Pulmonary artery endothelial cell (primary cell): ENCODE results near the gene TSPAN19. TPM values are rescaled to one million over a fixed set of nuclear protein-coding genes. Genes with fewer than 3 reads are reported as not detected.
A peak's percentile ranks its signal among the peaks of the same experiment; 100 is the strongest.
"Not testable (repeated sequence)": the region's sequence is repeated elsewhere in the genome, so short reads cannot be mapped to it uniquely, and the experiment has no call there.

Experiments used
- DNase-seq: peaks from one replicate; pipeline ENCODE4 v3.0.0-alpha.2; 2011; ENCODE audit warnings: low read depth, low spot score
- total RNA-seq: library from RNA; depleted of rRNA; stranded (reverse); fragments of >200 nt; gene quantifications from 2 replicates; pipeline ENCODE4 v1.2.3, GENCODE V29; 2014

TSPAN19 gene
- total RNA-seq: 0.07 and 0.14 TPM in 2 replicates

DNA sequence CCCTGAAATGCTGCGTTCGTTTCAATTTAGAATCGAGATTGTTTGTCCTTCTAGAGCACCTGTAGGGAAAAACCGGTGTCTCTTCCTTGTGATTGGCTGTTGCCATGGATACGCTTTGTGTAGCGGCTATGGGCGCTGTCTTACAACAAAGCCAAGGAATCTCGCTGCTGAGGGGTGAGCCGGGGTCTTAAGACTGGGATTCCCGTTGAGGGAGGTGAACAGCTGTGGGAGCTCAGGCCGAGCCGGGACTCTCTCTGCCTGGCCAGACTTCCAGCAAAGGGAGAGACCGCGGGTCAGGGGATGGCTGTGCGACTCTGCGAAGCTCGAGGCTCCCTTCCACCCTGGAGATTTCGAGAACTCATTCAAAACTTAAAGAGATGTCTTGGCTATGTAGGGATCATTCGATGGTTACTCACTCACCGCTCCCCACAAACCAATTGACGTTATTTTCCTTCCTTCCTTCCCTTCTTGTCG, at the start of gene TSPAN19, which contains the start of gene LRRIQ1:
TSPAN19 (minus strand) TSS at position 44 of the 474 bp plus-strand sequence. CDS start 6,331 bp downstream, outside the sequence.
LRRIQ1 (plus strand) TSS at position 118 of the 474 bp plus-strand sequence. CDS start 1,826 bp downstream, outside the sequence.
- peak; percentile 44 for DNase-seq

DNA sequence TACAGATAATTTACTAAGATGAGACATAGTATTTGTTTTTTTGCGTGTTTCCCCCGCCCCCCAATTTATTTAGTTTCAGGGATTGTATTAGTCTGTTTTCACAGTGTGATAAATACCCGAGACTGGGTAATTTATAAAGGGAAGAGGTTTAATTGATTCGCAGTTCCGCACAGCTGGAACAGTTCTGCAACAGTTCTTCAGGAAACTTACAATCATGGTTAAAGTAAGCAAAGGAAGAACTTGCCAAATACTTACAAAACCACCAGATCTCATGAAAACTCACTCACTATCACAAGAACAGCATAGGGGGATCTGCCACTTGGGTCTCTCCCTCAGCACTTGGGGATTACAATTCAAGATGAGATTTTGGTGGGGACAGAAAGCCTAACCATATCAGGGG, 49.0 kb upstream of the TSPAN19 start:
- DNase-seq: no peak

DNA sequence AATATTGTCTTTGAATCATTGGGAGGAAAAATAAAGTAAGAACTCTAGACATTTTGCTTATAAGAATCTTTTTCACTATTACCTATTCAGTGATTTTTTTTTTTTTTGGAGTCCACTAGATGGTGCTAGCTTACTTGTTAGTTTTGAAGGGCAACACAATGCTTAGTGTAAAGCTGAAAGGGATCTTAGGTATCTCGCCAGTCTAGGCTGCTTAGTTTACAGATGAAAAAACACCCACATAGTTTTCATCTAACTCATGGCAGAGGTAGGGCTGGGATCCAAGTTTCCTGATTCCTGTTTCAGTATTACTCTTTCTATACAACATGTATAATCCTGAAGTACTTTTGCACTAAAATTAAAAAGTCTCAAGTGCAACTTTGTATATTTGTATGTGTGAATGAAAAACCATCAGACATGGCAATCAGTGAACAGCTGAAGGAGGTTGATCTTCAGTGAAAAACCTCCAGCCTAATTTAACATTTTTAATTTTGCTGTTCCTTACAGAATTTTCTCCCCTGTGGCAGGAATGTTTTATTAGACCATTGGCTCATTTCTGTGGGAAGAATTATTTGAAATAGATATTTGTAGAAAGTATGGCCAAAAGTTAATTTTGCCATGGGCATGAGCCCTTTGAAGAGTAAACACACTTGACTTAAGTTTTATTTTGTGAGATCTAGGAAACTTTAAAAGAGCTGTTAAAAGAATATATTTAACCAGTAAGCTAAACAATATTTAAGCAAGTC, 40.8 kb upstream of the TSPAN19 start:
- peak; percentile 55 for DNase-seq

DNA sequence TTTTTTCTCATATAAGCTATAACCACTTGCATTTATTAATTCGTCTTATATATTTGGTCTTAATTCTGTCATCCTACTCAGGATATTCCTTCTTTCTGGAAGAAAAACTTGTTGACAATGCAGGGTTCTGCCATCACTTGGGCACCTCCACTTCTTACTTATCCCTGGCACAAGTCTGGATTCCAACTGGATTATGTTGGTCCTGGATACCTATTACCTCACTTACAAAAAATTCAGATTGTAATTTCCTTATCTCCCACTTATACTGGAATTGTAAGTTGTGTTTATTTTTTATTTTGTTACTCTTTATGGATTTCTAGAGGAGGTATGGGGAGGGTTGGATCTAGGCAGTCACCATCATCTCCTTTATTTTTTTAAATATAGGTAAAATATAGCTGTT, 36.7 kb upstream of the TSPAN19 start:
- no peak for DNase-seq

DNA sequence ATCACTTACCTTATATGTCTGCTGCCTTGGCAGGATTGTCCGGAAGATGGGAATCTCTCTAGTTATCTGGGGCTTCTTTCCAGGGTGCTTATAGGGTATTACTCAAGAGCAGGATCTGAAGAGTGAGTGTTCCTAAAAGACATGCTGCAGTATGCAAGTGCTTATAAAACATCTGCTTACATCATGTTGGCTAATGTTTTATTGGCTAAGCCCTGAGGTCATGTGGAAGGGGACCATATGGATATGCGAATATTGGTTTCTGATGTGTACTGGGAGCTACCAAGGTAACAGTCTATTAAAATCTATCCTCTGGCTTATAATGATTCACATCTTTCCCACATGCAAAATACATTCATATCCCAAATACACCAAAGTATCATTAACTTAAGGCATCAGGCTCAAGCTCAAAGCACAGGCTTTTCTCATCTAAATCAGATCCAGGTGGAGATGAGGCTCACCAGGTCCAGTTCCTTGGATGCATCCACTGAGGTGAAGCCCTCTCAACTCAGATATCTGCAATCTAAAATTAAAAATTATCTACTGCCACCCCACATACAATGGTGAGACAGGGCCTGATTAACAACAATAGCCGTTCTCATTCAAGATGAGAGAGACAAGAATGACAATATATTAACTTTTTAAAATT, 29.9 kb upstream of the TSPAN19 start:
- DNase-seq: no peak

DNA sequence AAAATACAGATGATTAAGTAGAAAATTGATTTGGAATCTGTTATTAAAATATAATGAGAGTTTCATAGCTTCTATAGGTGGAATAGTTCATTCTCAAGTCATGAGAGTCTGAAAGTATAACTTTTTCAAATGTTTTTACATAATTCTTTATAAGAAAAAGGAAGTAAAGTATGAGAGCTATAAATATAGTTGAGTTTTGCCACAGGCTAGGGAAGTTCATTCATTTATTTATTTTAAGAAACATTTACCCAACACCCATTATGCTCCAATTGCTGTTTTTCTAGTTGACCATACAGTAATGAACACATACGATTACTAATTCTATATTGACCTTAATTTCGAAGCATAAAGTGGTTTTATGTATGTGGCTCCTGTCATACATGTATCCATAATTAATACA, 24.8 kb upstream of the TSPAN19 start:
- DNase-seq: no peak

DNA sequence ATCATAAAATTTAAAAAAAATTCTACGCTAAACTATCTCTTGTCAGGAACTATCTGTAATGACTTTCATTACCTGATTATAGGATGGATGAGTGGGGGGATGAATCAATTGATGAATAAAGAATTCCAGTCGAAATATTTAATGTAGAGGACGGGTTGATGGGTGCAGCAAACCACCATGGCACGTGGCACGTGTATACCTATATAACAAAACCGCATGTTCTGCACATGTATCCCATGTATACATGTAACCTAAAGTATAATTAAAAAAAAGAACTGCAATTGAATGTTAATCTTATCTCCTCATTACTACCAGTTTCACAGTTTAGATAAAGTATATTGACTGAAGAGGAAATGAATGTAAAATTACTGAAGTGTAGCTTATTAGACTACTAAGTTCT, 23.5 kb upstream of the TSPAN19 start:
- no peak for DNase-seq

DNA sequence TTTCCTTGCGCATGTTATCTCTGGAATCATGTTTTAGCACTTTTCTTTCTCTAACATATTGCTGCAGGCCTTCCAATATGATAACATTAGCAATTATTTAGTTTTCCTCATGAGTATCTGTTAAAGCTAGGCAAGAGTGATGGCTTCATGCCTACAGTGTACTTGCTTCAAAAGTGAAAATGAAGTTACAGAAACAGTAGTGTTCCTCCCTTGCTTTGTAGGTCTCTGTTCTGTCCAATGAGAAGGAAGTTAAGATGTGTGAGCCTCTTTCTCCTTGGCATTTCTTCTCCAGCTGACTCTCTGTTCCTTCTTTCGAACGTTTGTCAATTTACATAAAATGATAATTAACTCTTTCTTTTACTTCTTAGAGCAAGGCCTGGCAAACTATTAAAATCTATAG, 22.3 kb upstream of the TSPAN19 start:
- DNase-seq: no peak

DNA sequence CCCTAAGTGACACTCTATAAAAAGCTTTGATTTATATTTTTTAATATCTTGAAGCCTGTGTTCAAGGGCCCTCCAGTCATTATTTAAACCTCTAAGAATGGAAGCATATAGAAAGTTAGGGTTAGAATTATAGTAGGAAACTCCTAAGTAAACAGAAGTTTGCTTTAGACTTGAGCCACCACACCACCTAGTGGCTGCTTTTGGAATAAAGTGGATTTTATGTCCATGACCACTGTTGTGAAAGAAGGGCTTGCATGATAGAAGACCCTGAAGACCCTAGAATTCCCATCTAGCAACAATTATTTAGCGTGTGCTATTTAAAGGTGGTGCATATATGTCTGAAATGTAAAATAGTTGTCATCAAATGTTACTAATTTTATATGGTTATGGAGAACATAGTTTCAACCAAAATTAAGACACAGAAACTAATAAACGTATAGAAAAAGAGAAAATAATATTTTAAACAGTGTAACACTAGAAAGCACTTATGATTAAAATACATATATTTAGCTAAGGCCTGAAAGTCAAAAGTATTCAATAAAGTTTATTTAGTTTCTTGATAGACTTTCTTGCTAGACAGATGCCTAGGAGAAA, 21.4 kb upstream of the TSPAN19 start:
- peak; percentile 1 for DNase-seq

DNA sequence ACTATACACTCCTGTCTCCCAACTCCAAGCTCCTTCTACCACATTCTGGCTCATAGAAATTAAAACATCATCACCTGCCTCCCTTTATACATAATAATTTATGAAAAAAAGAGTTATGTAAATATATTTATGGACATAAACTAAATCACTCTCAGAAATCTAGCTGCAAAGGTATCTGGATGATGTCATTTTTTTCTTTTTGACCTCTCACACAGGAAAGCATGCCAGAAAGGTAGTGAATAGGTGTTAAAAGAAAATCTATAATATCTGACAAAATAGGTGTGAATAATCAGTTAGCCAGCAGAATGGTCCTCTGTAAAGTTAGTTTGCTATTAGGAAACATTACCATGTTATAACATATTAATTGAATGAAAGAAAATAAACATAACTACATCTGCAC, 7.8 kb upstream of the TSPAN19 start:
- DNase-seq: no peak

DNA sequence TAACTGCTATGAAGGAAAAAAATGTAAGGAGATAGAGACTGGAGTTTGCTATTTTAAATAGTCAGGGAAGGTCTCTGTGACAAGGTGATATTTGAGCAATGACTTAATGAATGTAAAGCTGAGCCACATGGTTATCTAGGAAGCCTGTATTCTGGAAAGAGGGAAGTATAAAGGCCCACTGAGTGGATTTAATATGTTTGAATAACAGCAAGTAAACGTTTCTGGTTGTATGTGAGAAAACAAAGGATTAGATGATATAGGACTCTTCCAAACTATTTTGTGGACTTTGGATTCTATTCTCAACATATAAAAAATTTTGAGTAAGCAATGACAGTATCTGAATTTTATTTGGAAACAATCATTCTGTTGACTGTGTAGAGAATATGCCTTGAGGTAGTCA, 5.3 kb upstream of the TSPAN19 start:
- DNase-seq: no peak

DNA sequence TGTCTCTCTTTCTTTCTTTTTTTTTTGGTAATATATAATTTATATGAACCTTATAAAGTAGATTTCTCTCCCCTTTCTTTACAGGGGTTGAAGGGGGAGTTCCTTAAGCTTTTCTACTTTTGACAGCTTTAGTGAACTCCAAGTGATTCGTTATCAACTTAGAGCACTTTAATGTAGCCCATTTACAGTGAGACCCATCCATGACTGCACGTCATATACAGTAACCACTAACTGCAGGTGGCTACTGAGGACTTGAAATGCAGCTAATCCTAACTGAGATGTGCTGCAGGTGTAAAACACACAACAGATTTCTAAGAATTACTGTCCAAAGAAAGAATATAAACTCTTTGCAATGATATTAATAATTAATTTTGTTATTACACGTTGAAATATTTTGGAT, 656 bp upstream of the TSPAN19 start:
- DNase-seq: no peak

DNA sequence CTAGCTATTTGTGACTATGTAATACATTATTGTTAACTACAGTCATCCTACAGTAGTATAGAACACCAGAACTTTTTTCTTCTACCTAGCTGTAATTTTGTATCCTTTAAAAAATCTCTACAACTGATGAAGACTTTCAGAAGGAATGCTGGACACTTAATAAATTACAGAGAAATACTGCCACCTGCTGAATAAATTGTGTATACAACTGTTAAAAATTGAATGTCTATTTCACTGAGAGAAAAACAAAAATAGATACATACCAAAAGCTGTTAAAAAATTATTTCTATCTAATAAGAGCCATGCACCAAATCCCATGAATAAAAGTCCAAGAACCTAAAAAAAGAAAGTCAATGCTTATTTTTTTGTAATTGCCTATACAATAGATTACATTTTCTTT, 6.6 kb downstream of the TSPAN19 start:
- DNase-seq: no peak

DNA sequence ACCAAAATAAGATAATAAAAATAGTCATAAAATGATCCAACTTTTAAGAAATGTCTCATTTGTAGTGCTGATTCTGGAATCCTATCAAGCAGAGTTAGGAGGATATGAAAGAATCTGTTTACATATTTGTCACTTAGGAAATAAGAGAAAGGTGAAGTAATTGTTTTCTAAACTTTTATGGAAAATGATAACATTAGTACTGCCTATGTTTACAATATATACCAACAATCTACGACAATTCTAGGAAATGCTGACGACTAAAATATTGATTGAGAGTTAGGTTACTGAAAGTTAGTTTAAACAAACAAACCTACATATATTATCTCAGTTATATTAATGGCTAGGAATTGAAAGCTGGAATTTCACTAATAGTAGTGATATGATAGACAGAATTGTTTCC, 18.0 kb downstream of the TSPAN19 start:
- DNase-seq: no peak

DNA sequence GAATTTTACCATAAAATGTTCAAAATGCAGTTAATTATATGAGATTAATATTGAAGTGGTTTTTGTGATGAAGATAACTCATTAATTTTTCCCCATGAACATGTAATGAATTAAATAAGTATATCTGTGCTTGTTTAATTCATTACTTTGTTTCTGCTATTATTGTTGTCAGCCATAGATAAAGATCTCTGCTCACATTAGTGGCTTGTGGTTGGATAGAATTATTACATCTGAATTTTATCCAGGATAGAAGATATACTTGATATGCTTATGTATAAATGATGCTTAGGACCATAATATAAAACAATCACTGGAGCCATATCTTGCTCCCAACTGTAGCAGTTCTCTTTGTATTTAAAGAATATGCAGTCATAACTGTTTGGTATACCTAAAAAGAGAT, 18.5 kb downstream of the TSPAN19 start:
- DNase-seq: no peak

DNA sequence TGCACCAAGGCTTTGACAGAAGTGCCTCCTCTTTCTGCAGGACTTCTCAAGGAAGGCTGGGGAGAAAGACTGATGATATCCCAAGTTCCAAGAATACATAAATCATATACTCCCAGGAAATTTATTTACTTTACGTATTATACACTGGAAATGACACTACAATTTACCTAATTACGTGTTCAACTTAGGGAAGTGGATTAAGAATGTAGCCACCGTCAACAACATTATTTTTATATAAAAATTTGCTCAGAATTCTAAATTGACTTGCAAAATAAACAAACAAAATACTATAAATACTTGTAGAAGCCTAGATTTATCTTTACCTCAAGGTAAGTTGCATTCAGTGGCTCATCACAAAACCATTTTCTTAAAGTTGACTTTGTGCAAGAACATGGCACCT, 18.9 kb downstream of the TSPAN19 start:
- no peak for DNase-seq

DNA sequence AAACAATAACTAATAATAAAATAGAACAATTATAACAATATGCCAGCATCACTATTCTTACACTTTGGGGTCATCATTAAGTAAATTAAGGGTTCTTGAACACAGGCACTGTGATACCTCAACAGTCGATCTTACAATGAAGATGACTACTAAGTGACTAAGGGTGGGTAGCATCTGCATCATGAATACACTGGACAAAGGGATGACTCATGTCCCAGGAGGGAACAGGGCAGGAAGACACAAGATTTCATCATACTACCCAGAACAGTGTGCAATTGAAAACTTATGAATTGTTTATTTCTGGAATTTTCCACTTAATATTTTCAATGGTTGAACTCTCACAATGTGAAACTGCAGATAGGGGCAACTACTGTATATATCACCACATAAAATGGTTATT, 19.7 kb downstream of the TSPAN19 start:
- peak; percentile 64 for DNase-seq

DNA sequence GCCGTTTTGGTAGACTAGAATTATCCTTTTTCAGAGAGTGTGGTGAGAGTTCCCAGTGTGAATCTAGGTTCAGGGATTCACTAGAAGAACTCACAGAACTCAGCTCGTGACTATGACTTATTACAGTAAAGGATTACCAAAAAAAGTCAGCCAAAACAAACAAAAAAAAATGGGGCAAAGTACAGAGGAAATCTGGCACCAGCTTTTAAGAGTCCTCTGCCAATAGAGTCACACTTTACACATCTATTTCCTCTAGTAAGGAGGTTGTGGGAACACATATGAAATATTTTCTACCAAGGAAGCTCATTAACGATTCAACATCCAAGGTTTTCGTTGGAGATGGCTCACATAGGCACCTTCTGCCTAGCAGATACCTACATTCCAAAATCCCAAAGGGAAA, 28.2 kb downstream of the TSPAN19 start:
- DNase-seq: peak; percentile 17

DNA sequence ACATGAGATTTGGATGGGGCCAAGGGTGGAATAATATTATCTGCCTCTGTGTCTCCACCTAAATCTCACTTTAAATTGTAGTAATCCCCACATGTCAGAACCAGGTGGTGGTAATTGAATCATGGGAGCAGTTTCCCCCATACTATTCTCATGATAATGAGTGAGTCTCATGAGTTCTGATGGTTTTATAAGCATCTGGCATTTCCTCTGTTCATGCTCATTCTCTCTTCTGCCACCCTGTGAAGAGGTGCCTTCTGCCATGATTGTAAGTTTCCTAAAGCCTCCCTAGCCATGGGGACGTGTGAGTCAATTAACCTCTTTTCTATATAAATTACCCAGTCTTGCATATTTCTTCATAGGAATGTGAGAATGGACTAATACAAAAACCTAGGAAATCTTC, 29.9 kb downstream of the TSPAN19 start:
- no peak for DNase-seq

DNA sequence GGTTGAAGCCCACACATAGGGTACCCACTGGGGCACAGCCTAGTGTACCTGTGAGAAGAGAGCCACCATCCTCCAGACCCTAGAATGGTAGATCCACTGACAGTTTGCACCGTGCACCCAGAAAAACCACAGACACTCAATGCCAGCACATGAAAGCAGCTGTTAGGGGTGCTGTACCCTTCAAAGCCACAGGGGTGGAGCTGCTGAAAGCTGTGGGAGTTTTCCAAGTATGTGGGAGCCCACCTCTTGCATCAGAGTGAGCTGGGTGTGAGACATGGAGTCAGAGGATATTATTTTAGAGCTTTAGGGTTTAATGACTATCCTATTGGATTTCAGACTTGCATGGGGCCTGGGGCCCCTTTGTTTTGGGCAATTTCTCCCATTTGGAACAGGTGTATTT, 30.5 kb downstream of the TSPAN19 start:
- no peak for DNase-seq

DNA sequence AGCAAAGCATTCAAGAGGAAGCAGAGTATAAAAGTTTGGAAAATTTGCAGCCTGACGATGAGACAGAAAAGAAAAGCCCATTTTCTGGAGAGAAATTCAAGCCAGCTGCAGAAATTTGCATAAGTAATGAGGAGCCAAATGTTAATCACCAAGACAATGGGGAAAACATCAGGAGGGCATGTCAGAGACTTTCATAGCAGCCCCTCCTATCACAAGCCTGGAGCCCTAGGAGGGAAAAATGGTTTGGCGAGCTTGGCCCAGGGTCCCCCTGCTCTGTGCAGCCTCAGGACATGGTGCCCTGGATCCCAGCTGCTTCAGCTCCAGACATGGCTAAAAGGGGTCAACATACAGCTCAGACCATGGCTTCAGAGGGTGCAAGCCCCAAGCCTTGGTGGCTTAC, 31.0 kb downstream of the TSPAN19 start:
- DNase-seq: not testable (repeated sequence)

DNA sequence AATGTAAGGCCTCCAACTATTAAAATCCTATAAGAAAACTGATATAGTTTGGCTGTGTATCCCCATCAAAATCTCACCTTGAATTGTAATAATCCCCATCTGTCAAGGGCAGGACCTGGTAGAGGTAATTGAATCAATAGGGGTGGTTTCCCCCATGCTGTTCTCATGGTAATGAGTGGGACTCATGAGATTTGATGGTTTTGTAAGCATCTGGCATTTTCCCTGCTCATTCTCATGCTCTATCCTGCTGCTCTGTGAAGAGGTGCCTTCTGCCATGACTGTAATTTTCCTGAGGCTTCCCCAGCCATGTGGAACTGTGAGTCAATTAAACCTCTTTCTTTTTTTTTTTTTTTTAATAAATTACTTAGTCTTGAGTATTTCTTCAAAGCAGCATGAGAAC, 31.9 kb downstream of the TSPAN19 start:
- DNase-seq: no peak
